Right lobe of liver (tissue), 6 donors: ENCODE measurements around the gene BST1. TPM values are rescaled to one million over a fixed set of nuclear protein-coding genes. Genes with fewer than 3 reads are reported as not detected.

Experiments used
- ATAC-seq, 4 donors: fragments of 200-7000 bp; cut with Tn5 transposase; one replicate each; pipeline ENCODE4 v1.9.1; 2020; ENCODE audit warnings: mild to moderate bottlenecking in 4 of 4, moderate library complexity in 4 of 4
- DNase-seq, 3 donors: peaks; one replicate each; pipeline ENCODE4 v3.0.0-alpha.2; 2020
- H3K27ac ChIP-seq, 3 donors: fragments of 200-600 bp; one replicate each; pipeline ENCODE4 v1.8.0; 2022
- H3K27me3 ChIP-seq, 2 donors: fragments of 200-600 bp; one replicate each; pipeline ENCODE4 v1.8.0; 2022
- H3K36me3 ChIP-seq, 4 donors: fragments of 200-600 bp; sonication (generic) in 1 of 4; one replicate each; pipeline versions ENCODE4 v1.5.1 to v1.8.0; 2017 to 2022; ENCODE audit warnings: control low read depth in 1 of 4
- H3K4me1 ChIP-seq, 4 donors: fragments of 200-600 bp; sonication (generic) in 1 of 4; one replicate each; pipeline versions ENCODE4 v1.5.1 to v1.8.0; 2017 to 2022; ENCODE audit warnings: control low read depth in 1 of 4
- H3K4me3 ChIP-seq, 3 donors: fragments of 200-600 bp; one replicate each; pipeline ENCODE4 v1.8.0; 2022
- H3K9me3 ChIP-seq, 4 donors: fragments of 200-600 bp; sonication (generic) in 1 of 4; one replicate each; pipeline versions ENCODE4 v1.5.1 to v1.8.0; 2017 to 2022; ENCODE audit warnings: control low read depth in 1 of 4
- POLR2A ChIP-seq: fragments of 450-650 bp; IDR thresholded peaks from one replicate; pipeline ENCODE4 v1.6.1; 2017; ENCODE audit warnings: antibody characterized with exemption, mild to moderate bottlenecking
- WGBS: methylation state at CpG from one replicate; pipeline ENCODE4 v1.1.6; 2018; ENCODE audit warnings: low coverage, low lambda C conversion rate; ENCODE audit not compliant: insufficient coverage; ENCODE audit errors: missing lambda C conversion rate; 5-methylcytosine and 5-hydroxymethylcytosine counted together
- intact Hi-C, 2 donors: fragments of 100-400 bp; cut with DNase I; formaldehyde crosslinking; loops; one replicate each; pipeline versions ENCODE4 v1.11.2 to v1.14.1; 2022
- total RNA-seq, 6 experiments: library from RNA; depleted of rRNA in 2 of 6; stranded (reverse); fragments of >200 nt in 2 of 6; fragmentation: NEBNext Ultra II Directional in 3 of 6; extraction: Animal tissue kit (Norgen Biotek cat#: 25700) in 3 of 6; gene quantifications; one replicate each; pipeline versions ENCODE4 v1.1.0 to v1.2.4, GENCODE V29; 2016 to 2023
- TF ChIP-seq, protein P1 (sequence below), 4 donors: fragments of 200-600 bp in 3 of 4; fragments of 450-650 bp in 1 of 4; IDR thresholded peaks; one replicate each; pipeline versions ENCODE4 v1.5.1 to v1.8.0; 2016 to 2022; ENCODE audit warnings: antibody characterized with exemption in 4 of 4, mild to moderate bottlenecking in 2 of 4
- donor health status: DM: no; HTN: yes; CAD: no.
- donor health status: DM: no; HTN: no; CAD: no.
- donor health status: DM: no; HTN: no; CAD: no.
- donor health status: DM: no; HTN: yes; CAD: no.
- donor health status: DM: no; HTN: yes; CAD: no.

Gene BST1
- total RNA-seq, 6 experiments from 2014 or later = 2.7 to 5.3 (median 4.3) TPM

DNA sequence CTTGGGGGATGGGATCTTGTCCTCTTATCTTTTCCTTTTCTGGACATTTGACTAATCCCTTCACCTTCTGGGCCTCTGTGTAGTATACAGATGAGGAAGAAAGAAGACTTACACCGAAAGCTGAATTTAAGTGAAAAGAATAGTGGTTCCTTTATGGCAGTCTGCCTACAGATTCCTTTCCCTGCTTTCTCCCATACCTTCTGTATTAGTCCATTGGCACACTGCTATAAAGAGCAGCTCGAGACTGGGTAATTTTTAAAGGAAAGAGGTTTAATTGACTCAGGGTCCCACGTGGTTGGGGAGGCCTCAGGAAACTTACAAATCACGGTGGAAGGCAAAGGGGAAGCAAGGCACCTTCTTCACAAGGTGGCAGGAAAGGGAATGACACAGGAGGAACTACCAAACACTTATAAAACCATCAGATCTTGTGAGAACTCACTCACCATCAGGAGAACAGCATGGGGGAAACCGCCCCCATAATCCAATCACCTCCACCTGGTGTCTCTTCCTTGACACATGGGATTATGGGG is 41.2 kb downstream of the BST1 start:
- no peaks in the 10 kb centered on the region for H3K27me3 ChIP-seq
- no peaks in the 10 kb centered on the region for H3K36me3 ChIP-seq
- peaks cover 0 to 14% (median 4%) of the 10 kb centered on the region in 4 donors for H3K4me1 ChIP-seq
- intact Hi-C loops = no loop called here
- H3K9me3 ChIP-seq = no peaks in the 10 kb centered on the region
- WGBS = 52% methylated on average over 5 of the region's 5 CpGs
- DNase-seq (no peak), ATAC-seq (no peak)
- no peak overlapping the region for H3K4me3 ChIP-seq
- TF ChIP-seq POLR2A = no peak
- TF ChIP-seq, protein P1, sequence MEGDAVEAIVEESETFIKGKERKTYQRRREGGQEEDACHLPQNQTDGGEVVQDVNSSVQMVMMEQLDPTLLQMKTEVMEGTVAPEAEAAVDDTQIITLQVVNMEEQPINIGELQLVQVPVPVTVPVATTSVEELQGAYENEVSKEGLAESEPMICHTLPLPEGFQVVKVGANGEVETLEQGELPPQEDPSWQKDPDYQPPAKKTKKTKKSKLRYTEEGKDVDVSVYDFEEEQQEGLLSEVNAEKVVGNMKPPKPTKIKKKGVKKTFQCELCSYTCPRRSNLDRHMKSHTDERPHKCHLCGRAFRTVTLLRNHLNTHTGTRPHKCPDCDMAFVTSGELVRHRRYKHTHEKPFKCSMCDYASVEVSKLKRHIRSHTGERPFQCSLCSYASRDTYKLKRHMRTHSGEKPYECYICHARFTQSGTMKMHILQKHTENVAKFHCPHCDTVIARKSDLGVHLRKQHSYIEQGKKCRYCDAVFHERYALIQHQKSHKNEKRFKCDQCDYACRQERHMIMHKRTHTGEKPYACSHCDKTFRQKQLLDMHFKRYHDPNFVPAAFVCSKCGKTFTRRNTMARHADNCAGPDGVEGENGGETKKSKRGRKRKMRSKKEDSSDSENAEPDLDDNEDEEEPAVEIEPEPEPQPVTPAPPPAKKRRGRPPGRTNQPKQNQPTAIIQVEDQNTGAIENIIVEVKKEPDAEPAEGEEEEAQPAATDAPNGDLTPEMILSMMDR (IDR thresholded peaks at IDR 0.05) = no peak
- no peak overlapping the region for H3K27ac ChIP-seq

DNA sequence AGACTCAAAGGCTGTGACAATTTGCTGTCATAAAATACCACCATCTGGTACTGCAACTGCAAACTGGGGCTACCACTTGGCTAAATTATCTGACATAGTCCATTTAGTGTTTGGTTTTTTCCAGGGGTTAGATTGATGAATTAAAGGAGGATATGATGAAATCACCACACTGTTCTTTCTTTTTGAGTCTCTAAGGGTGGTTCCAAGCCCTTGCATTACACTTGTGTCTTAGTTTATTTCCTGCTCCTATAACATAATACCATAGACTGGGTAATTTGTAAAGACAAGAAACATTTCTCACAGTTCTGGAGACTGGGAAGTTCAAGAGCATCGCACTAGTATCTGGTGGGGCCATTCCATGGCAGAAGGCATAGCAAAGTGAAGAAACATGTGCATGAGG is 43.2 kb downstream of the BST1 start:
- Histone ChIP-seq H3K27ac (no peak overlapping the region), H3K36me3 (no peaks in the 10 kb centered on the region), H3K4me3 (no peak overlapping the region), H3K27me3 (no peaks in the 10 kb centered on the region), H3K4me1 (peaks cover 0 to 4% (median 0%) of the 10 kb centered on the region in 4 donors), H3K9me3 (no peaks in the 10 kb centered on the region)
- DNase-seq (no peak), ATAC-seq (no peak)
- 100% methylated on average over 1 of the region's 1 CpG for WGBS
- intact Hi-C loops = no loop called here
- TF ChIP-seq, protein P1 (IDR thresholded peaks at IDR 0.05) = no peak
- no peak for TF ChIP-seq POLR2A

DNA sequence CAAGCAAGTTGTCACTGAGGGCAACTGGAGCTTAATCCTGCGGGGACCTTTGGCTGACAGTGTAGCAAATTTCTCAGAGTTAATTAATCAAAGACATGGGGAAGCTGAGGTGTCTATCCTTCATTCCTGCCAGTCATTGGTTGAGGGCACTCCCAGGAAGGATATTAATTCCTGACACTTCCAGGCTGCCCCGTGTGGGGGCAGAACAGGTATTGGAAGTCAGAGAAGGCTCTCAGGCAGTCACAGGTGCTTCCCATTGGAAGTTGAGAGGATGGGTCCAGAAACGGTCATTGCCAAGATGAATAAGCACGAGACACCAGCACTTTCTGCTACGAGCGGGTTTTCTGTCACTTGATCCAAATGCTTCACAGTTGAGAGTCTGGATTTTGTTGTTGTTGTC is 46.1 kb downstream of the BST1 start:
- no peak overlapping the region for H3K4me3 ChIP-seq
- H3K27ac ChIP-seq = no peak overlapping the region
- intact Hi-C loops = no loop called here
- DNase-seq (no peak), ATAC-seq (no peak)
- TF ChIP-seq, protein P1 (IDR thresholded peaks at IDR 0.05) = no peak
- TF ChIP-seq POLR2A = no peak
- no peaks in the 10 kb centered on the region for H3K27me3 ChIP-seq
- no peaks in the 10 kb centered on the region for H3K4me1 ChIP-seq
- no peaks in the 10 kb centered on the region for H3K36me3 ChIP-seq
- 78% methylated on average over 6 of the region's 6 CpGs for WGBS
- H3K9me3 ChIP-seq = no peaks in the 10 kb centered on the region

DNA sequence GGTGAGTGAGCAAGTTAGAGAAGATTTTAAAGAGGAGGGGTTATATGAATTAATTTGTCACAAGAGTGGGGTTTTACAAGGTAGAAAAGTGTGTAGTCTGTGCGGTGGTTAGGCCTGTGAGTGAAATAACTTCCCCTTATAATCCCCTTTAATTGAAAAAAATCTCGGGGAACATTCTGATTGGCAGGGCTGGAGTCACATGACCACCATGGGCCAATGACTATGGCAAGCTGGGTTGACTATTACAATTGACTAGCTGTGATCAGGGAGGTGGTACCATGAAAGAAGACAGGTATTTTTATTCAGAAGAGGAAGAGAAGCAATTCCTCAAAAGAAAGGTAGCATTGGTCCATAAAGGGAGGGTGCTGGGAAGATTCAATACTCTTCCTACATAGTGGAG is 48.3 kb downstream of the BST1 start:
- no peaks in the 10 kb centered on the region for H3K36me3 ChIP-seq
- no peaks in the 10 kb centered on the region for H3K27me3 ChIP-seq
- H3K9me3 ChIP-seq = no peaks in the 10 kb centered on the region
- no peak for TF ChIP-seq POLR2A
- TF ChIP-seq, protein P1 (IDR thresholded peaks at IDR 0.05) = no peak
- H3K4me1 ChIP-seq = no peaks in the 10 kb centered on the region
- ATAC-seq (no peak), DNase-seq (no peak)
- 100% methylated on average over 2 of the region's 2 CpGs for WGBS
- H3K4me3 ChIP-seq = no peak overlapping the region
- intact Hi-C loops = no loop called here
- no peak overlapping the region for H3K27ac ChIP-seq

DNA sequence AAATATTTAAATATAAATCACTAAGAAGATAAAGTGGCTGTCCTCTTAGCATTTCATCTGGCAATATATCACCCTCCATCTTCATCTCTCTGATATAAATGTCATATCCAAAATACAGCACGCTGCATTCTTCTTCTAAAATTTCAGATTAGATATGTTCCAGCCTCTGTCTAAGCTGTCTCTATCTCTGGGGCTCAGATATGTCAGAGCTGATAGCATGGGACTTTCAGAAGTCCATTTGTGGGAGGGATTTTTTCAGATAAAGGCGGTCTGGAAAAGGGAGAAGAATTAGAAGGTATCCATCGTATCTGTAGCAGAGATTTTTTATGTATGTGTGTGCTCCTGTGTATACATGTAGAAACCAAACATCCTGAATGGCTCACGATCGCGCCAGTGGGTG is 50.2 kb downstream of the BST1 start:
- intact Hi-C loops = no loop called here
- ATAC-seq = no peak
- 79% methylated on average over 6 of the region's 6 CpGs for WGBS
- Histone ChIP-seq H3K27ac (no peak overlapping the region), H3K27me3 (no peaks in the 10 kb centered on the region), H3K4me3 (no peak overlapping the region), H3K9me3 (no peaks in the 10 kb centered on the region), H3K4me1 (no peaks in the 10 kb centered on the region), H3K36me3 (no peaks in the 10 kb centered on the region)
- TF ChIP-seq, protein P1 (IDR thresholded peaks at IDR 0.05) = no peak
- TF ChIP-seq POLR2A = no peak
- DNase-seq = no peak
